H1 (cell line): ENCODE results near the gene RANBP3L. TPM values are rescaled to one million over a fixed set of nuclear protein-coding genes. Genes with fewer than 3 reads are reported as not detected.

Experiments
- CTCF ChIA-PET: fragments of 300-600 bp; sonication (Branson Sonifier 250); formaldehyde crosslinking; loops from one replicate; lab custom pipeline; 2021; ENCODE audit not compliant: partially characterized antibody; lab: Charles Lee
- POLR2A ChIA-PET: fragments of 300-600 bp; sonication (Branson Sonifier 250); formaldehyde crosslinking; loops from one replicate; lab custom pipeline; 2021; ENCODE audit warnings: inconsistent platforms; ENCODE audit not compliant: partially characterized antibody; lab: Charles Lee
- DNase-seq, 2 experiments: peaks; one replicate each; pipeline versions ENCODE4 v3.0.0 to v3.0.0-alpha.2; 2010 to 2022; ENCODE audit warnings: low spot score in 2 of 2, low read depth in 1 of 2, mixed read lengths in 1 of 2
- FAIRE-seq: peaks from 2 replicates; lab custom pipeline; 2011; peaks lifted over from hg19 to GRCh38; lab: Jason Lieb, UNC
- H2AFZ ChIP-seq: 2 replicates; pipeline ENCODE4 v1.8.1; 2012; ENCODE audit warnings: low read length, inconsistent platforms
- H2AK5ac ChIP-seq: 2 replicates; pipeline ENCODE4 v1.6.1; 2013; ENCODE audit warnings: low read depth, low read length
- H2BK120ac ChIP-seq: replicated peaks from 2 replicates; pipeline ENCODE3; 2013; ENCODE audit warnings: low read depth, low read length, inconsistent platforms
- H2BK12ac ChIP-seq: 2 replicates; pipeline ENCODE4 v1.6.1; 2013; ENCODE audit warnings: low read depth, low read length
- H2BK15ac ChIP-seq: 2 replicates; pipeline ENCODE4 v1.6.1; 2013; ENCODE audit warnings: low read length
- H2BK20ac ChIP-seq: 2 replicates; pipeline ENCODE4 v1.6.1; 2013; ENCODE audit warnings: low read length
- H2BK5ac ChIP-seq: 2 replicates; pipeline ENCODE4 v1.6.1; 2013; ENCODE audit warnings: low read depth, low read length
- H3K14ac ChIP-seq: 2 replicates; pipeline ENCODE4 v1.6.1; 2013; ENCODE audit warnings: inconsistent platforms; ENCODE audit not compliant: insufficient read length
- H3K18ac ChIP-seq: 2 replicates; pipeline ENCODE4 v1.6.1; 2013; ENCODE audit warnings: low read length; ENCODE audit errors: extremely low read depth
- H3K23ac ChIP-seq: 2 replicates; pipeline ENCODE4 v1.6.1; 2013; ENCODE audit warnings: inconsistent platforms; ENCODE audit not compliant: insufficient read length
- H3K23me2 ChIP-seq: 2 replicates; pipeline ENCODE4 v1.6.1; 2013; ENCODE audit warnings: low read depth, low read length
- H3K27ac ChIP-seq: 2 replicates; pipeline ENCODE4 v1.6.1; 2011; ENCODE audit warnings: low read depth, low read length, inconsistent platforms
- H3K27me3 ChIP-seq, 4 experiments: replicated peaks in 1 of 4; 1 replicate in 1 of 4; 2 replicates in 3 of 4; pipeline versions ENCODE4 v1.6.1 to v1.8.1; 2011 to 2013; ENCODE audit warnings: low read length in 3 of 4, mild to moderate bottlenecking in 3 of 4, inconsistent platforms in 2 of 4, mixed read lengths in 2 of 4, moderate library complexity in 1 of 4; ENCODE audit not compliant: control insufficient read depth in 3 of 4, insufficient read depth in 3 of 4; ENCODE audit errors: extremely low read depth in 1 of 4
- H3K36me3 ChIP-seq, 4 experiments: 2 replicates each; pipeline versions ENCODE4 v1.6.1 to v1.8.1; 2011 to 2013; ENCODE audit warnings: mild to moderate bottlenecking in 4 of 4, low read length in 3 of 4, moderate library complexity in 2 of 4, control low read depth in 1 of 4, inconsistent platforms in 1 of 4; ENCODE audit not compliant: insufficient read depth in 4 of 4, control insufficient read depth in 2 of 4
- H3K4ac ChIP-seq: replicated peaks from 2 replicates; pipeline ENCODE3; 2013; ENCODE audit warnings: low read length, low read depth, mixed read lengths, inconsistent platforms; ENCODE audit not compliant: insufficient read length
- H3K4me1 ChIP-seq, 4 experiments: replicated peaks in 1 of 4; 1 replicate in 1 of 4; 2 replicates in 3 of 4; pipeline versions ENCODE4 v1.6.1 to v1.8.1; 2011 to 2013; ENCODE audit warnings: low read length in 3 of 4, inconsistent platforms in 2 of 4, mixed read lengths in 1 of 4; ENCODE audit not compliant: insufficient read depth in 4 of 4, control insufficient read depth in 3 of 4
- H3K4me2 ChIP-seq, 2 experiments: 2 replicates each; pipeline versions ENCODE4 v1.6.1 to v1.8.1; 2011 to 2013; ENCODE audit warnings: low read depth in 2 of 2, low read length in 2 of 2, control low read depth in 1 of 2, inconsistent platforms in 1 of 2, mild to moderate bottlenecking in 1 of 2; ENCODE audit not compliant: insufficient read depth in 1 of 2
- H3K4me3 ChIP-seq, 4 experiments: fragments of 200-600, 300-600 bp in 1 of 4; sonication (generic), shearing (Covaris generic), sonication (Bioruptor Twin) in 1 of 4; 2 replicates each; pipeline versions ENCODE4 v1.5.1 to v1.8.1; 2011 to 2016; ENCODE audit warnings: low read length in 4 of 4, low read depth in 3 of 4, control low read depth in 2 of 4, inconsistent platforms in 2 of 4, mild to moderate bottlenecking in 2 of 4, mixed read lengths in 1 of 4, moderate library complexity in 1 of 4; ENCODE audit not compliant: insufficient read depth in 2 of 4; ENCODE audit errors: extremely low read depth in 1 of 4
- H3K56ac ChIP-seq: replicated peaks from 2 replicates; pipeline ENCODE3; 2013; ENCODE audit warnings: low read depth, mild to moderate bottlenecking, mixed read lengths, low read length, inconsistent platforms; ENCODE audit not compliant: insufficient read length
- H3K79me1 ChIP-seq: 2 replicates; pipeline ENCODE4 v1.6.1; 2013; ENCODE audit warnings: low read depth, low read length, control low read depth
- H3K79me2 ChIP-seq, 2 experiments: 2 replicates each; pipeline versions ENCODE4 v1.6.1 to v1.8.1; 2012 to 2013; ENCODE audit warnings: low read length in 2 of 2, mild to moderate bottlenecking in 2 of 2, inconsistent platforms in 1 of 2; ENCODE audit not compliant: insufficient read depth in 2 of 2, control insufficient read depth in 1 of 2
- H3K9ac ChIP-seq, 4 experiments: replicated peaks in 1 of 4; 1 replicate in 1 of 4; 2 replicates in 3 of 4; pipeline versions ENCODE4 v1.6.1 to v1.8.1; 2011 to 2013; ENCODE audit warnings: low read depth in 3 of 4, low read length in 3 of 4, control low read depth in 2 of 4, mild to moderate bottlenecking in 2 of 4, moderate library complexity in 2 of 4, inconsistent platforms in 1 of 4; ENCODE audit errors: extremely low read depth in 1 of 4
- H3K9me3 ChIP-seq, 2 experiments: 2 replicates each; pipeline versions ENCODE4 v1.6.1 to v1.8.1; 2012 to 2013; ENCODE audit warnings: mild to moderate bottlenecking in 2 of 2, moderate library complexity in 2 of 2, control low read depth in 1 of 2, inconsistent platforms in 1 of 2, low read depth in 1 of 2, low read length in 1 of 2, mixed read lengths in 1 of 2; ENCODE audit not compliant: insufficient read depth in 2 of 2
- H4K20me1 ChIP-seq, 2 experiments: replicated peaks in 1 of 2; 2 replicates each; pipeline versions ENCODE3 to v1.8.1; 2011 to 2013; ENCODE audit warnings: inconsistent platforms in 2 of 2, low read length in 2 of 2, mild to moderate bottlenecking in 1 of 2; ENCODE audit not compliant: insufficient read depth in 2 of 2, control insufficient read depth in 1 of 2
- H4K5ac ChIP-seq: 2 replicates; pipeline ENCODE4 v1.6.1; 2013; ENCODE audit warnings: low read length, low read depth, mixed read lengths, inconsistent platforms; ENCODE audit not compliant: insufficient read length
- H4K8ac ChIP-seq: 2 replicates; pipeline ENCODE4 v1.8.0; 2013; ENCODE audit warnings: mild to moderate bottlenecking, moderate library complexity, low read length, inconsistent platforms; ENCODE audit not compliant: insufficient read depth; ENCODE audit errors: extremely low read depth
- H4K91ac ChIP-seq: replicated peaks from 2 replicates; pipeline ENCODE3; 2013; ENCODE audit warnings: low read length, mixed read lengths, inconsistent platforms; ENCODE audit not compliant: insufficient read length
- BCL11A ChIP-seq, 2 experiments: IDR thresholded peaks; one replicate each; pipeline ENCODE4 v1.6.1; 2011; ENCODE audit warnings: low read depth in 2 of 2, low read length in 2 of 2, mild to moderate bottlenecking in 2 of 2
- CEBPB ChIP-seq: IDR thresholded peaks from 2 replicates; pipeline ENCODE4 v1.6.1; 2012; ENCODE audit warnings: low read depth, low read length
- CTBP2 ChIP-seq: IDR thresholded peaks from 2 replicates; pipeline ENCODE4 v1.7.0; 2011; ENCODE audit warnings: borderline replicate concordance, mild to moderate bottlenecking, moderate library complexity, mixed read lengths, low read length; ENCODE audit not compliant: insufficient read depth, insufficient read length
- JUND ChIP-seq: IDR thresholded peaks from 2 replicates; pipeline ENCODE4 v1.6.1; 2011; ENCODE audit warnings: mild to moderate bottlenecking, improper control_type of control experiment, low read length
- NANOG ChIP-seq: IDR thresholded peaks from 2 replicates; pipeline ENCODE4 v1.6.1; 2011; ENCODE audit warnings: low read length, low read depth, mild to moderate bottlenecking, inconsistent platforms; ENCODE audit not compliant: insufficient read depth, poor library complexity, severe bottlenecking
- PHF8 ChIP-seq: fragments of 200-600 bp; sonication (generic); conservative IDR thresholded peaks from 2 replicates; pipeline ENCODE4 v1.7.1; 2012; ENCODE audit warnings: low read depth, mild to moderate bottlenecking, inconsistent platforms, low read length, moderate library complexity
- POLR2AphosphoS5 ChIP-seq: IDR thresholded peaks from 2 replicates; pipeline ENCODE4 v1.6.1; 2011; ENCODE audit warnings: low read depth, low read length
- RBBP5 ChIP-seq: IDR thresholded peaks from 2 replicates; pipeline ENCODE4 v1.7.1; 2012; ENCODE audit warnings: low read depth, mild to moderate bottlenecking, inconsistent platforms, low read length, moderate library complexity, borderline replicate concordance
- SAP30 ChIP-seq: fragments of 300-600 bp; sonication (generic); IDR thresholded peaks from 2 replicates; pipeline ENCODE4 v1.7.1; 2012; ENCODE audit warnings: low read length, moderate library complexity, mild to moderate bottlenecking, inconsistent platforms; ENCODE audit not compliant: insufficient read depth, insufficient replicate concordance
- SIN3A ChIP-seq, 2 experiments: IDR thresholded peaks in 1 of 2; conservative IDR thresholded peaks in 1 of 2; 2 replicates each; pipeline ENCODE4 v1.6.1; 2011 to 2012; ENCODE audit warnings: low read length in 2 of 2, improper control_type of control experiment in 1 of 2, low read depth in 1 of 2, mild to moderate bottlenecking in 1 of 2
- SP4 ChIP-seq: IDR thresholded peaks from 2 replicates; pipeline ENCODE4 v1.6.1; 2012; ENCODE audit warnings: low read length, inconsistent platforms
- SUZ12 ChIP-seq: fragments of 200-600 bp; sonication (generic); IDR thresholded peaks from 2 replicates; pipeline ENCODE4 v1.6.1; 2012; ENCODE audit warnings: mild to moderate bottlenecking, inconsistent platforms, low read length, moderate library complexity, mixed read lengths
- WGBS, 2 experiments: shearing (Covaris generic) in 1 of 2; methylation state at CpG; one replicate each; pipeline versions ENCODE4 v1.1.6 to v1.1.7; 2013 to 2015; ENCODE audit warnings: low lambda C conversion rate in 2 of 2, mixed read lengths in 2 of 2, inconsistent platforms in 1 of 2, low coverage in 1 of 2, missing lambda C conversion rate in 1 of 2; ENCODE audit not compliant: insufficient replicate concordance in 2 of 2, insufficient coverage in 1 of 2, insufficient read length in 1 of 2; ENCODE audit errors: extremely low coverage in 1 of 2, missing lambda C conversion rate in 1 of 2; 5-methylcytosine and 5-hydroxymethylcytosine counted together
- polyA plus RNA-seq, 7 experiments: library from polyadenylated mRNA; depleted of rRNA in 3 of 7; stranded (reverse) in 5 of 7; unstranded in 2 of 7; fragments of >200 nt in 5 of 7; fragments of 200-250 nt in 2 of 7; gene quantifications; 1 replicate in 5 of 7; 2 replicates in 1 of 7; 4 replicates in 1 of 7; pipeline versions ENCODE4 v1.2.1 to v1.2.3, GENCODE V29; 2011 to 2013; ENCODE audit warnings: missing spikeins in 2 of 7, mixed read lengths in 2 of 7
- total RNA-seq: library from RNA; stranded (reverse); fragmentation: NEBNext Ultra II Directional; extraction: Animal tissue kit (Norgen Biotek cat#: 25700); gene quantifications from 2 replicates; pipeline ENCODE4 v1.2.1, GENCODE V29; 2021
- TF ChIP-seq, protein P1 (sequence below): IDR thresholded peaks from 2 replicates; pipeline ENCODE4 v1.6.1; 2011; ENCODE audit warnings: low read length, improper control_type of control experiment

Gene RANBP3L
- total and polyA plus RNA-seq, 2 of the 8 experiments (the other 6 are each of a cell fraction or from before 2014, with no cell fraction given): not detected

DNA sequence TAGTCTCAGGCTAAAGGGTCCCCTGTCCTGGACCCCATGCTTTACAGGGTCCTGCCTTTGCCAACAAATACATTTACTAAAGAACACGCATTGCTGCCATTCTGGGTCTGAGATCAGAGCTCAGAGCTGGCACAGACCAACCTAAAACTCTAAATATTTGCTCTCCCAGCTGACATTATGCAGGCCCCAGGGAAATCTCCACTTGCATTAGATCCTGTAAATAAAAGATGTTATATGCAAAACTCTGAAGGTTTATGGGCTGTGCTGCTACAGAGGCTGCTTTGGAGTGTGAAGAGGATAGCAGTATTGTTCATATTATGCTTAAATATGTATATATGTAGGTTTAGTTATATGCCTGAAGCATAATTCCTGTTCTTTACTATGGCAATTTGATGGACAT is 35.9 kb upstream of the RANBP3L start:
- Histone ChIP-seq H3K27ac (no peak overlapping the region), H3K56ac (no peak overlapping the region), H3K36me3 (no peaks in the 10 kb centered on the region), H3K4me3 (no peak overlapping the region), H3K9me3 (0 out of 4 replicates have a peak, but pooled peaks cover 0 to 2% of the 10 kb centered on the region in 2 experiments), H4K8ac (no peak overlapping the region), H3K14ac (no peak overlapping the region), H3K18ac (no peak overlapping the region), H3K23me2 (no peaks in the 10 kb centered on the region), H4K5ac (no peak overlapping the region), H2BK20ac (no peak overlapping the region), H2AK5ac (no peak overlapping the region), H3K23ac (no peak overlapping the region), H4K91ac (no peak overlapping the region), H3K4me2 (no peak overlapping the region), H2BK5ac (no peak overlapping the region), H3K79me1 (no peaks in the 10 kb centered on the region), H4K20me1 (no peaks in the 10 kb centered on the region), H2BK12ac (no peak overlapping the region), H2BK15ac (no peak overlapping the region), H3K4ac (no peak overlapping the region), H3K27me3 (no peaks in the 10 kb centered on the region), H2BK120ac (no peak overlapping the region), H3K4me1 (peaks cover 0 to 2% (median 0%) of the 10 kb centered on the region in 4 experiments; a peak in 1 of 7 replicates), H3K79me2 (no peaks in the 10 kb centered on the region), H2AFZ (no peak overlapping the region), H3K9ac (no peak overlapping the region)
- FAIRE-seq (no peak), DNase-seq (no peak)
- CTCF ChIA-PET: no interaction called here
- POLR2A ChIA-PET: no interaction called here
- TF ChIP-seq SP4 (no peak), BCL11A (IDR thresholded peaks at IDR 0.05; ENCODE audit: low read depth in 2 of 2, low read length in 2 of 2) (no peak), SIN3A (conservative IDR thresholded peaks at IDR 0.05 in 1 of 2, IDR thresholded peaks at IDR 0.05 in 1 of 2; ENCODE audit: low read depth in 1 of 2, low read length in 2 of 2) (no peak), NANOG (no peak), JUND (no peak), CEBPB (no peak), SUZ12 (no peak), SAP30 (no peak), POLR2AphosphoS5 (no peak), PHF8 (no peak), RBBP5 (no peak), CTBP2 (no peak)
- TF ChIP-seq, protein P1, sequence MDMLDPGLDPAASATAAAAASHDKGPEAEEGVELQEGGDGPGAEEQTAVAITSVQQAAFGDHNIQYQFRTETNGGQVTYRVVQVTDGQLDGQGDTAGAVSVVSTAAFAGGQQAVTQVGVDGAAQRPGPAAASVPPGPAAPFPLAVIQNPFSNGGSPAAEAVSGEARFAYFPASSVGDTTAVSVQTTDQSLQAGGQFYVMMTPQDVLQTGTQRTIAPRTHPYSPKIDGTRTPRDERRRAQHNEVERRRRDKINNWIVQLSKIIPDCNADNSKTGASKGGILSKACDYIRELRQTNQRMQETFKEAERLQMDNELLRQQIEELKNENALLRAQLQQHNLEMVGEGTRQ: no peak
- 88% methylated on average over 1 of the region's 1 CpG; no CpG with 5 or more reads in 1 of the 2 experiments for WGBS, 2 experiments
